Osteoblast (primary cell): ENCODE measurements around the gene PACS2. TPM values are rescaled to one million over a fixed set of nuclear protein-coding genes. Genes with fewer than 3 reads are reported as not detected.

Source experiments
- DNase-seq: peaks from one replicate; pipeline ENCODE4 v3.0.0; 2011; ENCODE audit warnings: low spot score, mixed read lengths; ENCODE audit not compliant: insufficient read length; ENCODE audit errors: missing footprints
- H2AFZ ChIP-seq: 2 replicates; pipeline ENCODE4 v1.6.0; 2011; ENCODE audit warnings: mild to moderate bottlenecking, low read length
- H3K27ac ChIP-seq: 2 replicates; pipeline ENCODE4 v1.5.1; 2011; ENCODE audit warnings: mild to moderate bottlenecking, low read depth, low read length, moderate library complexity
- H3K27me3 ChIP-seq: 2 replicates; pipeline ENCODE4 v1.6.0; 2012; ENCODE audit warnings: mild to moderate bottlenecking, control low read depth, inconsistent platforms, low read length, moderate library complexity; ENCODE audit not compliant: insufficient read depth
- H3K36me3 ChIP-seq: 2 replicates; pipeline ENCODE4 v1.5.1; 2011; ENCODE audit warnings: mild to moderate bottlenecking, low read length, control low read depth, moderate library complexity; ENCODE audit not compliant: insufficient read depth
- H3K4me1 ChIP-seq: 2 replicates; pipeline ENCODE4 v1.5.1; 2011; ENCODE audit warnings: mild to moderate bottlenecking, low read length, control low read depth, moderate library complexity; ENCODE audit not compliant: insufficient read depth
- H3K4me2 ChIP-seq: 2 replicates; pipeline ENCODE4 v1.6.0; 2011; ENCODE audit warnings: mild to moderate bottlenecking, low read length; ENCODE audit not compliant: insufficient read depth
- H3K4me3 ChIP-seq: fragments of 200-600 bp; sonication (generic); 3 replicates; pipeline ENCODE4 v1.5.1; 2012; ENCODE audit warnings: mild to moderate bottlenecking, low read length, inconsistent platforms; ENCODE audit not compliant: insufficient read depth
- H3K79me2 ChIP-seq: 2 replicates; pipeline ENCODE4 v1.6.0; 2012; ENCODE audit warnings: mild to moderate bottlenecking, low read length, control low read depth, inconsistent platforms; ENCODE audit not compliant: insufficient read depth
- H3K9me3 ChIP-seq: 2 replicates; pipeline ENCODE4 v1.5.1; 2011; ENCODE audit warnings: low read depth, low read length, control low read depth
- H4K20me1 ChIP-seq: 2 replicates; pipeline ENCODE4 v1.6.0; 2012; ENCODE audit warnings: mild to moderate bottlenecking, low read length, control low read depth; ENCODE audit not compliant: insufficient read depth
- total RNA-seq: library from RNA; depleted of rRNA; stranded (reverse); fragments of >200 nt; gene quantifications from 2 replicates; pipeline ENCODE4 v1.2.3, GENCODE V29; 2012
- TF ChIP-seq, protein P1 (sequence below): IDR thresholded peaks from 2 replicates; pipeline ENCODE4 v1.5.1; 2011; ENCODE audit warnings: mild to moderate bottlenecking, low read depth, low read length, moderate library complexity; ENCODE audit errors: extremely low read depth

Gene PACS2
- total RNA-seq, 1 donor: 81.1 TPM

DNA sequence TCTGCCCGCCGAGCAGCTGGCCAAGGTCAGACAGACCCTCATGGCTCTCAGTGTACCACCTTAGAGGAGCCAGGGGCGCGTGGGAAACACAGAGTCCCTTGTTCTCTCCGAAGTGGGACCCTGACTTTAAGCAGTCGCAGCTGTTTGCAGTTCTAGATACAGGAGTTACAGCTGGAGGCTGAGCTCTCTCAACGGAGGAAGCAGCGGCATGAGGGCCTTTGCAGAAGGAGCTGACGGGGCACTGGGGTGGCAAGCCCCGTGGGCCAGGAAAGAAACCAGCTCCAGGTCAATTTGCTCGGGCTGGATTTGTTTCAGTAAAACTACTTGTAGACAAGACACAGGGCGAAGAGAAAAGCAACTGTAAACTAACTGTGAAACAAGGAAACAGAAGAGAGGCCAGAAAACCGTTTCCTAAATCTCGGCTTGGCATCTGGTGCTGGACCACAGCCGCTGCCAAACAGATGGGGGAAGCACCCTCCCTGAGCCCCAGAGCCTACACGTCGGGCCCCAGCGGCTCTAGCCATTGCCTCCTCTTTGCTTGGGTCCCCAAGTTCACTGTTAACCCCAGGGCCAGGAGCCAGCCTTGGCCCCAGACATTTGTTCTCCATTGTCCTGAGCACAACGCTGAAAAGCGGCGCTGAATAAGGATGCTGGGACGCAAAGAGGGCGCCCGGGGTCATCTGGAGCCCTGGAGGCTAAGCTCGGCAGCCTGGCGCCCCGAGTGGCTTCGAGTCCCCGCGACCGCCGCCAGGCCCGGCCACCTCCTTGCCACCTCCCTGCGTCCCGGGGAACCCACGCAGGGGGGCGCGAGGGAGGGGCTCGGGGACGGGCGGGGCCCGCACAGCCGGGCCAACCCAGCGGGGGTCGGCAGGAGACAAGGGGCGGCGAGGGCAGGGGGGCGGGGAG is 914 bp upstream of the PACS2 start:
- H3K4me1 ChIP-seq: peaks cover 15% of the 10 kb centered on the region
- peak overlapping the region; percentile 79 for H3K4me2 ChIP-seq
- TF ChIP-seq, protein P1, sequence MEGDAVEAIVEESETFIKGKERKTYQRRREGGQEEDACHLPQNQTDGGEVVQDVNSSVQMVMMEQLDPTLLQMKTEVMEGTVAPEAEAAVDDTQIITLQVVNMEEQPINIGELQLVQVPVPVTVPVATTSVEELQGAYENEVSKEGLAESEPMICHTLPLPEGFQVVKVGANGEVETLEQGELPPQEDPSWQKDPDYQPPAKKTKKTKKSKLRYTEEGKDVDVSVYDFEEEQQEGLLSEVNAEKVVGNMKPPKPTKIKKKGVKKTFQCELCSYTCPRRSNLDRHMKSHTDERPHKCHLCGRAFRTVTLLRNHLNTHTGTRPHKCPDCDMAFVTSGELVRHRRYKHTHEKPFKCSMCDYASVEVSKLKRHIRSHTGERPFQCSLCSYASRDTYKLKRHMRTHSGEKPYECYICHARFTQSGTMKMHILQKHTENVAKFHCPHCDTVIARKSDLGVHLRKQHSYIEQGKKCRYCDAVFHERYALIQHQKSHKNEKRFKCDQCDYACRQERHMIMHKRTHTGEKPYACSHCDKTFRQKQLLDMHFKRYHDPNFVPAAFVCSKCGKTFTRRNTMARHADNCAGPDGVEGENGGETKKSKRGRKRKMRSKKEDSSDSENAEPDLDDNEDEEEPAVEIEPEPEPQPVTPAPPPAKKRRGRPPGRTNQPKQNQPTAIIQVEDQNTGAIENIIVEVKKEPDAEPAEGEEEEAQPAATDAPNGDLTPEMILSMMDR: no peak
- no peaks in the 10 kb centered on the region for H3K36me3 ChIP-seq
- H3K9me3 ChIP-seq: no peaks in the 10 kb centered on the region
- DNase-seq: peak; percentile 93
- peak overlapping the region; percentile 72 for H3K4me3 ChIP-seq
- peak overlapping the region; percentile 83 for H2AFZ ChIP-seq
- peaks cover 16% of the 10 kb centered on the region for H4K20me1 ChIP-seq
- no peak overlapping the region for H3K27ac ChIP-seq
- H3K79me2 ChIP-seq: peaks cover 31% of the 10 kb centered on the region
- no peaks in the 10 kb centered on the region for H3K27me3 ChIP-seq

DNA sequence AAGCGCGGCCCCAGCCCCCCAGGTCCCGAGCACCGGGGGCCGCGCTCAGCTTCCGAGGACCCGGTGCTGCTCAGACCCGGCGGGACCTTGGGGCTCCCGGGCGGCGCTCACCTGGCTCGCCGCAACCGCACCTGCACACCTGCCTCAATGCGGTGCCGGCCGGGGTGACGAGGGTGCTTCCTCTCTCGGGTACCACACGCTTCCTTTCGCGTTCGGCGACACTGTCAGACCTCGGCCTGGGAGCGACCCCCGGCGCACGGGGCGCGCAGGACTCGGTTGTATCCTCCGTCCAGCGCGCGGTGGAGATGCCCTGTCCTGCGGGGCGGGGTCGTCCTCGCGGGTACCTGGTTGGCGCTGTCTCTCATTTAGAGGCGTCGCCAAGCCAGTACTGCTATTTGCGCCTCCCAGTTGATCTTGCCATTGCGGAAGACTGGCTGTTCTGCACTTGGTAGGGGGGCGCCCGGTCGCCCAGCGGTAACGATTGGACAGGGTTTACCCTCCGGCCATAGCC is 718 bp downstream of the PACS2 start:
- Histone ChIP-seq H3K4me2 (peak overlapping the region; percentile 91), H3K9me3 (no peaks in the 10 kb centered on the region), H3K36me3 (no peaks in the 10 kb centered on the region), H3K79me2 (peaks cover 43% of the 10 kb centered on the region), H3K4me3 (peak overlapping the region; percentile 77), H4K20me1 (peaks cover 22% of the 10 kb centered on the region), H3K27me3 (no peaks in the 10 kb centered on the region), H2AFZ (peak overlapping the region; percentile 7), H3K27ac (no peak overlapping the region), H3K4me1 (peaks cover 15% of the 10 kb centered on the region)
- TF ChIP-seq, protein P1: no peak
- DNase-seq: peak; percentile 91

DNA sequence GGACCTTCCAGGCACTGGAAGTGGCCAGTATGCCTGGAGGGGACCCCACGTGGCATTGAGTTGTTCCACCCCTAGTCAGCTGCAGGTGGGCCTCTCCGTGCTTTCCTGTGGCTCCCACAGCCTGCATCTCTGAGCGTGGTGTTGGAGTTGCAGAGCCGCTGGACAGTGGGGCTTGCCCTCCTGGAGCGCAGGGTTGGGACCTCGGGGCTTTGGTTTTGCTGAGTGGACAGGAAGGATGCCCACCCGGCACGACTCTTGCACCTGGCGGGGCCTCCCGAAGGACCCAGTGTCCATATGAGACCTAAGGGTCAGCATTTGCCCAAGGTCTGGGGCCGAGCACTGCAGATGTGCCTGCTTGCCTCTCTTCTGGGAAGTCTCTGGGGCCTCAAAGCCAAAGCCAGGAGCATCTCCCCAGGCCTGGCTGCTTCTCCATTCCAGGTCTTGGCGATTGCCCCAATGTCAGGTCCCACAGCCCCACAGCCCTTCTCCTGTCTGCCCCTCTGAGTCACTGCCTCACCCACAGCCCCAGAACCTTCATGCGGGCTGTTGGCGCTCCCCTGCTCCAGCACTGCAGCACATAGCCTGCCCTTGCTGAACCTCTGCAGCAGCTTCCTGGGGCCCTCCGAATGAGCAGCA is 1.5 kb downstream of the PACS2 start:
- peak overlapping the region; percentile 91 for H3K4me2 ChIP-seq
- no peak overlapping the region for H3K27ac ChIP-seq
- no peaks in the 10 kb centered on the region for H3K36me3 ChIP-seq
- H3K27me3 ChIP-seq: no peaks in the 10 kb centered on the region
- H3K79me2 ChIP-seq: peaks cover 51% of the 10 kb centered on the region
- no peak overlapping the region for H2AFZ ChIP-seq
- H4K20me1 ChIP-seq: peaks cover 22% of the 10 kb centered on the region
- DNase-seq: peak; percentile 88
- peak overlapping the region; percentile 77 for H3K4me3 ChIP-seq
- no peaks in the 10 kb centered on the region for H3K9me3 ChIP-seq
- peaks cover 15% of the 10 kb centered on the region for H3K4me1 ChIP-seq
- TF ChIP-seq, protein P1: no peak

DNA sequence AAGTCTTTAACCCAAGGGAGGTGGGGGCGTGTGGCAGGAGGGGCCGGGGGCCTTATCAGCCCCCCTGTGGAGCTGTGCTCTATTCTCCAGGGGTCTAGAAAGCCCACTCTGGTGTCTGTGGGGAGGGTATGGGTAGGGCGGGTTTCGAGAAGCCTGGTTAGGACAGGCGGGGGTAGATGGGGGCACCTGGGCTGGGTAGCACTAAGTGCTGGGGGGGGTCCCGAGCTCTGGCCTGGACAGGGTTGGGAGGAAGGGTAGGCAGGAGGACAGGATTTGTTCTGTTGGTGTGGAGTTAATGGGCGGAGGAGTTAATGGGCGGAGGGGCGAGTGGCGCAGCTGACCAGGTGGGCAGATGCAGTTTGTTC is 2.0 kb downstream of the PACS2 start:
- no peaks in the 10 kb centered on the region for H3K9me3 ChIP-seq
- peaks cover 56% of the 10 kb centered on the region for H3K79me2 ChIP-seq
- no peak overlapping the region for H3K4me2 ChIP-seq
- H2AFZ ChIP-seq: no peak overlapping the region
- H3K4me1 ChIP-seq: peaks cover 15% of the 10 kb centered on the region
- DNase-seq: no peak
- no peak overlapping the region for H3K27ac ChIP-seq
- no peaks in the 10 kb centered on the region for H3K36me3 ChIP-seq
- H3K4me3 ChIP-seq: no peak overlapping the region
- TF ChIP-seq, protein P1: no peak
- no peaks in the 10 kb centered on the region for H3K27me3 ChIP-seq
- peaks cover 22% of the 10 kb centered on the region for H4K20me1 ChIP-seq
